ENCODE measurements around the gene DPYSL4. TPM values are rescaled to one million over a fixed set of nuclear protein-coding genes. Genes with fewer than 3 reads are reported as not detected.

Gene DPYSL4
- total RNA-seq, 4 donors from 2014 or later, result 0.69 to 3.0 (median 0.81) TPM

DNA sequence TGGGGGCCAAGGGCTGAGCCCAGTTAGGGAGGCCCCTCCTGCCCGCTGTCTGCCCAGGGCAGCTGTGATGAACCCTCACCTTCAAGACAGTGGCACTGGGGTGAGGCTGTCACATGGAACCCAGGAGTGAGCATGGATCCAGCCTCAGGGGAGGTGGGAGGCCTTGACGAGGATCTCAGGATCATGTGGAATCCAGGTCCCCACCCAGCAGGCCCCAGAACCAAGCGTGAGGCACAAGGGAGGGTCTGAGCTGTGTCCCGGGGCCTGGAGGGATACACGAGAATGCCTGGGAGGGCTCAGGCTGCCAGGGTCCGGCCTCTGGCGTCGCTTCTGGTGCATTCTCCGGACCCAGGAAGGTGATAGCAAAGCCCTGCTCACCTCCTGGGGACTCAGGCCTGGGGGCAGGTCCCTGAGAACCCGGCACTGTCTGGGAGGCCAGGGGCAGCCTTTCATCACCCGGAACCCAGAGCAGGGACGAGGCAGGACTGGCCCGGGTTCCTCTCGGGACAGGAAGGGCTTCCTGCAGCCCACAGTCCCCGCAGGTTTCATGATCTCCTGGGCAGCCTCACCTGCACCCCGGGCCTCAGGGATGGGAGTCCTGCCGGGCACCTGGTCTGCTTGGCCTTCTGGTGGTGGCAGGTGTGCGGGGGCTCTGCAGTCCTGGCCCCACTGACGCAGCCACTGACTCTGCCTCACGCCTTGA lies 17.5 kb downstream of the DPYSL4 start:
- TF ChIP-seq, protein P1, sequence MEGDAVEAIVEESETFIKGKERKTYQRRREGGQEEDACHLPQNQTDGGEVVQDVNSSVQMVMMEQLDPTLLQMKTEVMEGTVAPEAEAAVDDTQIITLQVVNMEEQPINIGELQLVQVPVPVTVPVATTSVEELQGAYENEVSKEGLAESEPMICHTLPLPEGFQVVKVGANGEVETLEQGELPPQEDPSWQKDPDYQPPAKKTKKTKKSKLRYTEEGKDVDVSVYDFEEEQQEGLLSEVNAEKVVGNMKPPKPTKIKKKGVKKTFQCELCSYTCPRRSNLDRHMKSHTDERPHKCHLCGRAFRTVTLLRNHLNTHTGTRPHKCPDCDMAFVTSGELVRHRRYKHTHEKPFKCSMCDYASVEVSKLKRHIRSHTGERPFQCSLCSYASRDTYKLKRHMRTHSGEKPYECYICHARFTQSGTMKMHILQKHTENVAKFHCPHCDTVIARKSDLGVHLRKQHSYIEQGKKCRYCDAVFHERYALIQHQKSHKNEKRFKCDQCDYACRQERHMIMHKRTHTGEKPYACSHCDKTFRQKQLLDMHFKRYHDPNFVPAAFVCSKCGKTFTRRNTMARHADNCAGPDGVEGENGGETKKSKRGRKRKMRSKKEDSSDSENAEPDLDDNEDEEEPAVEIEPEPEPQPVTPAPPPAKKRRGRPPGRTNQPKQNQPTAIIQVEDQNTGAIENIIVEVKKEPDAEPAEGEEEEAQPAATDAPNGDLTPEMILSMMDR (IDR thresholded peaks at IDR 0.05), result no peak
- ATAC-seq (ENCODE audit: low FRiP score), result no peak

DNA sequence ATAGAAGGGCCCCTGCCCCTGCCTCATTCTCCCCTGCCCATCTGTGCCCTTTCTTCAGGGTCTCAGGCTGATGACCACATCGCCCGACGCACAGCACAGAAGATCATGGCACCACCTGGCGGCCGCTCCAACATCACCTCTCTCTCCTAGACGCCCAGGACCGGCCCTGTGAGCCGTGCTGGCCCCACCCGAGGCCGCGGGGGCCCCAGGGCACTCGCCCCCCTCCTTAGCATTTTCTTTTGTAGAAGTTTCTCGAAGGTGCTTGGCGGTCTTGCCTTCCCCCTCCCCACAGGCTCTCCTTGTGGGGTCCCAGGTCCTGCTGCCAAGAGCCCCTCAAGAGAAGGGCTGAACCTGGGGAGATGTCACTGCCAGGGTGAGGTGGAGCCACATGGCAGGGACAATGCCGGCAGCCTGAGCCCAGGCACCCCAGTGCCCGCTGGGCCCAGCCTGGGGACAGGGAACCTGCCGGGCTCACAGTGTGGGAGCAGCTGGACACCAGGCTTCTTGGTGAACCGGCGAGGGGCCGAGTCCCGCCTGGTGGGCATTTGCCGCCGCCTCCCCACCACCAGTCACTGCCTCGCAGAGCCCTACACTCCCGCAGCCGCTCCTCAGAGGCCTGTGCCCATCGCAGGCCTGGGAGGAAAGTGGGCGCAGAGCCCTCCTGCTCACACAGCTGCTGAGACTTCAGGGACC lies 18.2 kb downstream of the DPYSL4 start:
- ATAC-seq (ENCODE audit: low FRiP score) (no peak), DNase-seq (ENCODE audit: low spot score) (no peak)
- TF ChIP-seq, protein P1 (IDR thresholded peaks at IDR 0.05), result no peak

More for the DNA sequence above, 17.5 kb downstream of the DPYSL4 start:
- DNase-seq (ENCODE audit: low spot score), result no peak

DNA sequence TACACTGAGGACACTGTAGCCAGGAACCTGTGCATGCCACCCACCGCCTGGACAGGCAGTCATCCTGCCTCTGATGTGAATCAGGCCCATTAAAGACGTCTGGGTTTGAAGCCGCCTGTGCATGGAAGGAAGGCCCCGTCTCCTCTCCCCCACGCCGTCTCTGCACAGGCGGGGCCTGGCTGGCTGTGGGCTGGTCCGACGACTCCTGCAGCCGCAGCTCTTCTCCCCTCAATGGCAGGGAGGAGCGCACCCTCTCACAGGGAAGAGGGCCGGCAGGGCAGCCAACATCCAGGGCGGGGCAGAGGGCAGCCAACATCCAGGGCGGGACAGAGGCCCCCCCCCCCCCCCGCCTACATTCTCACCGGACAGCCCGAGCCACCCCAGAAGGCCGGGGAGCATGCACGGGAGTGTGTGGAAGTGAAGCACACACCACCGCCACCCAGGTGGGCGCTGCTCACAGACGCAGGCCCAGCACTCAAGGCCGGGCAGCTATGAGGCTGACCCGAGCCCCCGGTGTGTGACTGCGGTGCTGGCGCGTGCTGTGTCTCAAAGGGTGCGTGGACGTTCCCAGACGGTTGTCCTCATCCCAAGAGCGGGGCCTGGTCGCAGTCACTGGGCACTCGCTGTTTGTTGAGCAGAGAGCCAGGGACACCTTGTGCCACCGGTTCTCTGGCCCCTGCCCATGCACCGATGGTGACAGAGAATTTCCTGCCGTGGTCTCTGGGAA lies 19.1 kb downstream of the DPYSL4 start:
- TF ChIP-seq, protein P1 (IDR thresholded peaks at IDR 0.05), result no peak
- DNase-seq (ENCODE audit: low spot score) (no peak), ATAC-seq (ENCODE audit: low FRiP score) (no peak)

DNA sequence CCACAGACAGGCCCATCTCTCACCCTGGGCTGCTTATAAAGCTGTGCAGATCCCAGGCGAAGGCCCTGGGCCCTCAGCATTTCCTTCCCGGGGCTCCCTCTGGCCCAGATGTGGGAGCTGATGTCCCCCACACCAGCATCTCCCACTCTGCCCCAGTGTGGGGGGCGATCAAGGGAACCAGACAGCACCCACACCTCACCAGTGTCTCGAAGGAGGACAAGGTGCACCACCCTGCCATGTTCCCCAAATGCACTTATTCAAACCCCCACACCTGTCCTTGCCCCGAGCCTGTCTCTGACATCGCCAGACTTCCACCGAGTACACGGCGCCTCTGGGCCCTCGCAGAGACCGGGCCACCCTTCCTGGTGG lies 19.6 kb downstream of the DPYSL4 start:
- DNase-seq (ENCODE audit: low spot score) (no peak), ATAC-seq (ENCODE audit: low FRiP score) (no peak)
- TF ChIP-seq, protein P1 (IDR thresholded peaks at IDR 0.05), result no peak

DNA sequence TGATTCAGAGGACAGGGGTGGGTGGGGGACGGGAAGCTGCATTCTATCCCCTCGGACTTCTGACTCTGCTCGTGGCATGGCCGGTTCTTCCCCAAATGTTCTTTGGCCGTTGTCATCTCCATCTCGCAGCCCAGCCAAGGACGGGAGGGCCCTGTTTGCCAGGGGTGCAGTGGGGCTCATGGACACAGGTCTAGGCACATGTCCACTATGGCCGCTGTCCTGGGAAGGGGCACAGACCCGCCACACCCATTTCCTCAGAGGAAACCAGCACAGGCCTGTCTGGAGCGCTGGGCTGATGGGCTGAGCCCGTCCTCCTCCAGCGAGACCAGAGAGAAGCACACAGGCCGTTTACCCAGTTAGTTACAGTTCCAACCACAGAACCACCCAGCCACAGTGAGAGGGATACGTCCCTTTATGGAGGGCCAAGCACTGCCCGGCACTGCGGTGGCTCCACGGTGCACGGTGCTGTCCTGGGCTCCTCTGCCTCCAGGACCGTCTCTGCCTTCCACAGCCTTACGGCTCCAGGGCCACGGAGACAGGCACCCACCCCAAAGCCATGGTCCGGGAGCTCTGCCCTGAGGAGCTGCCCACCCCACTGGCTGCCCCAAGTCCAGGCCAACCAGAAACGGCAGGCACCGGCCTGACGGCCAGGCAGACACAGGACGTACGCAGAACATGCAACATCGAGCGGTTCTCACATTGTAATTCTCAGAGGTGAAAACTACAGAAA lies 20.2 kb downstream of the DPYSL4 start:
- TF ChIP-seq, protein P1 (IDR thresholded peaks at IDR 0.05), result no peak
- no peak for DNase-seq (ENCODE audit: low spot score)
- no peak for ATAC-seq (ENCODE audit: low FRiP score)

DNA sequence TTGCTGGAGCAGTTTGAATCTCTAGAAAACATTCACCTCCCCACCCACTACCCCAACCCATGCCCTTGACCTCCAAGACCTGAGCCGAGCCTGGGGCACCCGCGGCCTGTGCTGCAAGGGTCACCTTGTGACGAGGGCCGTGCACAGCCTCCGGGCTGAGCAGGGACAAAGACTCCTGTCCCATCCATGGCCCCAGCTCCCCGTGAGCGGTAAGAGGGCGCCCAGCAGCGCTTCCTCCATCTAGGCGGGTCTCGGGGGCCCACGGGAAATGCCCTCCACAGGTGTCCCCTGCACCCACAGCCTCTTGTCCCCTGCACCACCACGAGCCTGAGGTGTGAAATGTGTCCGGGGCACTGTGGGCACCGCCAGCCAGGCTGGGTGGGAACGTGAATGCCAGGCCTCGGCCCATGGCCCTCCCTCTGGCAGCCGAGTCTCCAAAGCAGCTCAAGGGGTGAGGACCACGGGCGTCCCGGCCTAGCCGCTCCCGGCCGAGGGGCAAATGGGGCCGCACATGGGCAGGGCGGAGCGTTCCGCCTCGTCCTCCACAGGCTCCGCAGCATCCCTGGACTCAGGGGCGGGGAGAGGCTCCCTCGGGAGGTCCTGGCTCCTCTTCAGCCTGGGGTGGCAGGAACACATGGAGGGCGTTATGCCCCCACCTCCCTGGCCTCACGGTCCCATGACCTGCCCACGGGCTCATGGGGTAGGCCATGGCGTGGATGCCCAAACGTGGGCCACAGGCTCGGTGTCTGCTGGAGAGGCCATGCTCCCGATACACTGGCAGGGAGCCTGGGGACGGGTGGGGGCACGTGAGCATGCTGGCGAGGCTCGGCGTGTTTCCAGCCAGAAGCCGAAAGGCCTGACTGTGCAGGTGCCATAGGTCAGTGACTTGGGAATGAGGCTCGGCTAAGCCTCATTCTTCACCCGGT lies 21.1 kb downstream of the DPYSL4 start:
- TF ChIP-seq, protein P1 (IDR thresholded peaks at IDR 0.05), result no peak
- ATAC-seq (ENCODE audit: low FRiP score) (no peak), DNase-seq (ENCODE audit: low spot score) (no peak)

Data from omental fat pad (tissue), 4 donors.